LNCaP clone FGC (cell line): ENCODE data around the gene DRAM1.
"Not testable (repeated sequence)": the region's sequence is repeated elsewhere in the genome, so short reads cannot be mapped to it uniquely, and the experiment has no call there.

Experiments
- DNase-seq: peaks from one replicate; pipeline ENCODE4 v3.0.0-alpha.2; 2011; ENCODE audit warnings: low read depth
- H3K4me3 ChIP-seq: 2 replicates; pipeline ENCODE4 v1.5.1; 2011; ENCODE audit warnings: mild to moderate bottlenecking, low read depth, low read length, control low read depth
- TF ChIP-seq, protein P1 (sequence below): IDR thresholded peaks from 2 replicates; pipeline ENCODE4 v1.5.1; 2012; ENCODE audit warnings: mild to moderate bottlenecking; ENCODE audit not compliant: control insufficient read depth, insufficient read depth; ENCODE audit errors: extremely low read depth

Gene DRAM1

GRCh38 chr12:101859664-101860607 is 17.4 kb upstream of the DRAM1 start:
- H3K4me3 ChIP-seq = no peak overlapping the region
- DNase-seq = no peak
- TF ChIP-seq, protein P1, sequence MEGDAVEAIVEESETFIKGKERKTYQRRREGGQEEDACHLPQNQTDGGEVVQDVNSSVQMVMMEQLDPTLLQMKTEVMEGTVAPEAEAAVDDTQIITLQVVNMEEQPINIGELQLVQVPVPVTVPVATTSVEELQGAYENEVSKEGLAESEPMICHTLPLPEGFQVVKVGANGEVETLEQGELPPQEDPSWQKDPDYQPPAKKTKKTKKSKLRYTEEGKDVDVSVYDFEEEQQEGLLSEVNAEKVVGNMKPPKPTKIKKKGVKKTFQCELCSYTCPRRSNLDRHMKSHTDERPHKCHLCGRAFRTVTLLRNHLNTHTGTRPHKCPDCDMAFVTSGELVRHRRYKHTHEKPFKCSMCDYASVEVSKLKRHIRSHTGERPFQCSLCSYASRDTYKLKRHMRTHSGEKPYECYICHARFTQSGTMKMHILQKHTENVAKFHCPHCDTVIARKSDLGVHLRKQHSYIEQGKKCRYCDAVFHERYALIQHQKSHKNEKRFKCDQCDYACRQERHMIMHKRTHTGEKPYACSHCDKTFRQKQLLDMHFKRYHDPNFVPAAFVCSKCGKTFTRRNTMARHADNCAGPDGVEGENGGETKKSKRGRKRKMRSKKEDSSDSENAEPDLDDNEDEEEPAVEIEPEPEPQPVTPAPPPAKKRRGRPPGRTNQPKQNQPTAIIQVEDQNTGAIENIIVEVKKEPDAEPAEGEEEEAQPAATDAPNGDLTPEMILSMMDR = no peak

- not testable (repeated sequence) for H3K4me3 ChIP-seq, DNase-seq
These were observed 15.7 kb upstream of the DRAM1 start for GRCh38 chr12:101861688-101862087.

- no peak for DNase-seq
- TF ChIP-seq, protein P1 = no peak
- H3K4me3 ChIP-seq = no peak overlapping the region
These were observed 15.1 kb upstream of the DRAM1 start for GRCh38 chr12:101862245-101862644.

GRCh38 chr12:101863981-101864380 is 13.4 kb upstream of the DRAM1 start:
- TF ChIP-seq, protein P1 = no peak
- H3K4me3 ChIP-seq = no peak overlapping the region
- DNase-seq = no peak

DNA sequence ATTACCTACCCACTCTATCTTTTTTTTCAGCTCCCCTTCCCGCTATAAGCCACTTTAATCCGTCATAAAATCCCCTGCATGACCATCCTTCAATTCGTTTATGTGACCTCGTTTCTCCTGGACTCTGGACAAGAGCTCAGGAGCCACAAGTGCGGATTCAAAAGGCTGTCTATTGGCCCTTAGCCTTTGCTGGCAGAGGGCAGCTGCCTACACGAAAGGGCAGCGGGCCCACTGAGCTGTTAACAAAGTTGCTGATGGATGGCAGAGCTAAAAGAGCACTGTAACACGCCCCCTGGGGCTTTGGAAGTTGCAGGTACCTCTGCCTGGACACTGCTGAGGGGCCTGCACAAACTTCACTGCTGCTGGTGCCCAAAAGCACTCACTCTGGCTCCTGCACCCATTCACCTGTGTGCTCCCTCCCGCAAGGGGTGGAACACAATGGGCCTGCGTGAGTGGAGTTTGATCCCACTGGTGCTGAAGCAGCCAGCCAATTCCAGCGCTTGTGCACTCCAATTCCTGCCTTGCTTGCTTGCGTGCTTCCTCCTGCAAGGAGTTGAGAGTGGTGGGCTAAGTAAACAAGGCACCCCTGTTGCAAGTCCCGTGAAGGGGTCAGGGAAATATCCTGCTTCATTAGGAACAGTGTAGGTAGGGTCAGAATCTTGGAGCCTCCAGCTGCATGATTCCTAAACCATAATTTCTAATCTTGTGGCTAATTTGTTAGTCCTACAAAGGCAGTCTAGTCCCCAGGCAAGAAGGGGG is 10.6 kb upstream of the DRAM1 start:
- TF ChIP-seq, protein P1 = no peak
- H3K4me3 ChIP-seq = no peak overlapping the region
- no peak for DNase-seq

DNA sequence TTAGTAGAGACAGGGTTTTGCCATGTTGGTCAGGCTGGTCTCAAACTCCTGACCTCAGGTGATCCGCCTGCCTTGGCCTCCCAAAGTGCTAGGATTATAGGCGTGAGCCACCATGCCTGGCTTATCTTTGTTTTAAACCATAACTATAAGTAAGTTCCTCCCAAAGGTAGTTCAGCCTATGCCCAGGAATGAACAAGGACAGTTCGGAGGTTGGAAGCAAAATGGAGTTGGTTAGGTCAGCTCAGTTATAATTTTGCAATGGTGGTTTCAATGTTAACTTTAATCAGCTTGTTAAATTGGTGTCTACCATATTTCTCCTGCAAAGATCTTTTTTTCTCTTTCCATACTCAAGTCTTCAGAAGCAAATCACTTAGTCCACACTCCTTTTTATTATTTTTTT is 9.8 kb upstream of the DRAM1 start:
- not testable (repeated sequence) for DNase-seq, H3K4me3 ChIP-seq

DNA sequence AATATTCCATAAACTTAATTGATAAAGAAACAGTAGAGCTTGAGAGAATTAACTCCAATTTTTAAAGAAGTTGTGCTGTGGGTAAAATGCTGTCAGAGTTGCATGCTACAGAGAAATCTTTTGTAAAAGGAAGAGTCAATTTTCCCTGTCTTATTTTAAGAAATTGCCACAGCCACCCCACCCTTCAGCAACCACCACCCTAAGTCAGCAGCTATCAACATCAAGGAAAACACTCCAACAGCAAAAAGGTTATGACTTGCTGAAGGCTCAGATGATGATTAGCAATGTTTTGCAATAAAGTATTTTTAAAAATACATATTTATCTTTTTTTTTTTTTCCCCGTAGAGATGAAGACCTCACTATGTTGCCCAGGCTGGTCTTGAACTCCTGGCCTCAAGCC is 6.5 kb upstream of the DRAM1 start:
- TF ChIP-seq, protein P1 = no peak
- DNase-seq = no peak
- H3K4me3 ChIP-seq = no peak overlapping the region
